ENCODE results near the gene CRTC1. TPM values are rescaled to one million over a fixed set of nuclear protein-coding genes. Genes with fewer than 3 reads are reported as not detected.

Gene CRTC1
- total and polyA plus RNA-seq, 7 donors = 4.5 to 12.5 (median 8.1) TPM

- no peaks in the 10 kb centered on the region for H3K9me3 ChIP-seq
- no peaks in the 10 kb centered on the region for H3K36me3 ChIP-seq (ENCODE audit: insufficient read depth in 1 of 2, low read depth in 1 of 2)
- peaks cover 27% of the 10 kb centered on the region for H3K4me1 ChIP-seq
- DNase-seq = no peak
- peak in 3 of 4 donors; percentile 22 to 71 (median 36) for ATAC-seq
- intact Hi-C loops (cut with DNase I) = no loop called here
- 83 to 93% (median 84%) methylated on average over 18 of the region's 18 CpGs for WGBS, 3 donors
- no peaks in the 10 kb centered on the region for H3K27me3 ChIP-seq (ENCODE audit: insufficient read depth in 3 of 3, low read length in 2 of 3)
- no peak overlapping the region for H3K27ac ChIP-seq
- no peak for TF ChIP-seq CTCF (IDR thresholded peaks at IDR 0.05)
- H3K4me3 ChIP-seq = no peak overlapping the region
Measured at GRCh38 chr19:18698321-18699167, 15.1 kb downstream of the CRTC1 start.

DNA sequence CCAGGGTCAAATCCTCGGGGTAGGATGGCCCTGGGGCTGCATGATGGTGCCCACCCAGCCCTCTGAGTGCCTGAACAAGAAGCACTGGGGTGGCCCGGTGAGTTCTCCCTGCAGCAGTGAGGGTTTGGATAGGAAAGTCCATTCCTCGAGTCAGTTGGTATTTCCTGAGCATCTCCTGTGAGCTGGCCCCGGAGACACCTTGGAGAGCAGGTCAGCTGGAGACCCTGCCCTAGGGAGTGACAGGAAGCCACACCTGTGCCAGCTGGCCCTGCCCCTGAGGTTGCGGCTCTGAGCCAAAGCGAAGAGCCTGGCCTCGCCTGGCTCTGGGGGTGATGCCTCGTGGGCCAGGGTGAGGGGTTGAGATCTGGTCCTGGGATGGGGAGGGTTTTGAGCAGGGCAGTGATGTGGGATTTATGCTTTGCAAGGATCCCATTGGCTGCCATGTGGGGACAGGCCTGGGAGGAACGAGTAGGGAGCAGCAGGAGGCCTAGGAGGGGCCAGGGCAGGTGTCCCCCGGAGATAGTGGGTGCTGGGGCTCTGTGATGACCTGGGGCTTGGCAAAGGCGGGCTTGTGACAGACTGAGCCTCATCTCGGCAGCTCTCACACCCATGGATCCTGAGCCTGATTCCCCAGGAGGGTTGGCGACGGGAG lies 16.0 kb downstream of the CRTC1 start:
- H3K27ac ChIP-seq = no peak overlapping the region
- no peak for ATAC-seq
- H3K9me3 ChIP-seq = no peaks in the 10 kb centered on the region
- TF ChIP-seq CTCF (IDR thresholded peaks at IDR 0.05) = no peak
- no peaks in the 10 kb centered on the region for H3K27me3 ChIP-seq (ENCODE audit: insufficient read depth in 3 of 3, low read length in 2 of 3)
- intact Hi-C loops (cut with DNase I) = no loop called here
- WGBS, 3 donors = 72 to 83% (median 77%) methylated on average over 13 to 14 of the region's 14 CpGs
- no peak overlapping the region for H3K4me3 ChIP-seq
- DNase-seq = no peak
- H3K36me3 ChIP-seq (ENCODE audit: insufficient read depth in 1 of 2, low read depth in 1 of 2) = no peaks in the 10 kb centered on the region
- H3K4me1 ChIP-seq = peaks cover 27% of the 10 kb centered on the region

- TF ChIP-seq CTCF (IDR thresholded peaks at IDR 0.05) = no peak
- ATAC-seq = peak; percentile 73 to 90 (median 80)
- no peaks in the 10 kb centered on the region for H3K27me3 ChIP-seq (ENCODE audit: insufficient read depth in 3 of 3, low read length in 2 of 3)
- WGBS, 3 donors = 4 to 10% (median 6%) methylated on average over 35 of the region's 35 CpGs
- no peaks in the 10 kb centered on the region for H3K9me3 ChIP-seq
- H3K36me3 ChIP-seq (ENCODE audit: insufficient read depth in 1 of 2, low read depth in 1 of 2) = no peaks in the 10 kb centered on the region
- intact Hi-C loops (cut with DNase I) = no loop called here
- peak; percentile 81 to 92 for DNase-seq
- peaks cover 27% of the 10 kb centered on the region for H3K4me1 ChIP-seq
- peak overlapping the region; percentile 60 for H3K4me3 ChIP-seq
- peak overlapping the region; percentile 63 for H3K27ac ChIP-seq
Measured at GRCh38 chr19:18700501-18701249, 17.2 kb downstream of the CRTC1 start.

- peaks cover 27% of the 10 kb centered on the region for H3K4me1 ChIP-seq
- no peak for DNase-seq
- H3K4me3 ChIP-seq = peak overlapping the region; percentile 60
- intact Hi-C loops (cut with DNase I) = no loop called here
- peak overlapping the region; percentile 63 for H3K27ac ChIP-seq
- no peaks in the 10 kb centered on the region for H3K27me3 ChIP-seq (ENCODE audit: insufficient read depth in 3 of 3, low read length in 2 of 3)
- peak in 3 of 4 donors; percentile 2 to 11 (median 10) for ATAC-seq
- H3K9me3 ChIP-seq = no peaks in the 10 kb centered on the region
- TF ChIP-seq CTCF (IDR thresholded peaks at IDR 0.05) = no peak
- 17 to 21% (median 19%) methylated on average over 7 of the region's 7 CpGs for WGBS, 3 donors
- no peaks in the 10 kb centered on the region for H3K36me3 ChIP-seq (ENCODE audit: insufficient read depth in 1 of 2, low read depth in 1 of 2)
Measured at GRCh38 chr19:18701250-18701608, 17.7 kb downstream of the CRTC1 start.

Measured in psoas muscle (tissue), 8 donors.